Natural killer cell treated with Interleukin-12 subunit alpha and Interleukin-12 subunit beta and Interleukin-15 and Interleukin-18, amount 100 ng/mL, for 72 hours (primary cell): ENCODE measurements around the gene CD200R1. TPM values are rescaled to one million over a fixed set of nuclear protein-coding genes. Genes with fewer than 3 reads are reported as not detected.
"Not testable (repeated sequence)": the region's sequence is repeated elsewhere in the genome, so short reads cannot be mapped to it uniquely, and the experiment has no call there.

ENCODE experiments used
- ATAC-seq, 2 donors: fragments of 150-1000 bp; cut with Tn5 transposase in 1 of 2; sonication (Bioruptor Pico), chemical (Tn5 transposase) in 1 of 2; 2 replicates each; pipeline ENCODE4 v1.10.0; 2021
- DNase-seq: peaks from one replicate; pipeline ENCODE4 v3.0.0; 2022; ENCODE audit warnings: low spot score
- H3K27ac Mint-ChIP-seq, 2 donors: 1 replicate in 1 of 2; 2 replicates in 1 of 2; pipeline ENCODE4 v1.8.0; 2022; ENCODE audit warnings: mixed read lengths in 2 of 2, mild to moderate bottlenecking in 1 of 2, moderate library complexity in 1 of 2
- H3K27me3 Mint-ChIP-seq, 2 donors: 1 replicate in 1 of 2; 2 replicates in 1 of 2; pipeline ENCODE4 v1.8.0; 2022; ENCODE audit warnings: mixed read lengths in 2 of 2
- H3K36me3 Mint-ChIP-seq: one replicate; pipeline ENCODE4 v1.8.0; 2022; ENCODE audit warnings: mixed read lengths
- H3K4me1 Mint-ChIP-seq, 2 donors: 1 replicate in 1 of 2; 2 replicates in 1 of 2; pipeline ENCODE4 v1.8.0; 2022; ENCODE audit warnings: low read depth in 2 of 2, mixed read lengths in 2 of 2, mild to moderate bottlenecking in 1 of 2
- H3K4me3 Mint-ChIP-seq: one replicate; pipeline ENCODE4 v1.8.0; 2022; ENCODE audit warnings: mixed read lengths
- H3K9me3 Mint-ChIP-seq: 2 replicates; pipeline ENCODE4 v1.8.0; 2022; ENCODE audit warnings: mixed read lengths
- total RNA-seq, 2 donors: library from RNA; stranded (reverse); gene quantifications; one replicate each; pipeline ENCODE4 v1.2.3, GENCODE V29; 2022

CD200R1 gene
- total RNA-seq, 2 donors from 2014 or later, result 3.7 to 8.3 TPM

DNA sequence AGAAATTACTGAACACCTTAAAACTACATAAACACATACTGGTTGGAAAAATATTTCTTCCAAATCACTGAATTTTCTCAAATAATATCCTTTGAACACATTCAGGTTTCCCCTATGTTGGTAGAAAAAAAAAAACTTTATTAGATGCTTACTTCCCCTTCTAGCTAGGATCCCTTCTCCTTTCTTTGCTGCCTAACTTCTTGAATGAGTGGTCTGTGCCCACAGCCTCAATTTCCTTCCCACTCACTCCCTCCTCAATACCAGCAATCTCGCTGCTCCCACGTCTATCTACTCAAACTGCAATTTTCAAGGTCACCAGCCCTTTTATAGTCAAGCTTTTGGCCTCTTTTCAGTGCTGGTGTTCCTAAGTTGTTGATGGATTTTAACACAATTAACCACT is 8.3 kb downstream of the CD200R1 start:
- ATAC-seq, result no peak
- Mint-ChIP-seq H3K4me1 (peaks cover 14 to 23% of the 10 kb centered on the region in 2 donors), H3K27me3 (peaks cover 5 to 17% of the 10 kb centered on the region in 2 donors), H3K9me3 (peaks cover 11% of the 10 kb centered on the region), H3K36me3 (peaks cover 29% of the 10 kb centered on the region), H3K27ac (peak overlapping the region; percentile 89), H3K4me3 (peak overlapping the region; percentile 75)
- no peak for DNase-seq

DNA sequence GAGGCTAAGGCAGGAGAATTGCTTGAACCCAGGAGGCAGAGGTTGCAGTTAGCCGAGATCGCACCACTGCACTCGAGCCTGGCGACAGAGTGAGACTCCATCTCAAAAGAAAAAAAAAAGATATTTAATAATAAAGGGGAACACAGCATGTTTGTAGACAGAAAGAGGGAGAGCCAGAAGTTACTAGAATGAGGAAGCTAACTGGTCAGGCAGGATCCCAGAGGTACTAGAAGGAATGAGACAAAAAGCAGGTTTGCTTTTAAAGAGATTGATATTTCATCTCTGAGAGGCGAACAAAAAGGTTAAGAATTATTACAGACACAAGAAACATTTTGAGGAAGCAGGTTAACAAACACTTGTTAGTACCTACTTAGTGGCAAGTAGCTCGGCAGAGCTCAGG is 9.2 kb downstream of the CD200R1 start:
- Mint-ChIP-seq H3K4me1 (peaks cover 14 to 21% of the 10 kb centered on the region in 2 donors), H3K27ac (peak overlapping the region in 1 of 2 donors; percentile 51), H3K27me3 (peaks cover 4 to 14% of the 10 kb centered on the region in 2 donors), H3K36me3 (peaks cover 29% of the 10 kb centered on the region), H3K4me3 (no peak overlapping the region), H3K9me3 (peaks cover 11% of the 10 kb centered on the region)
- DNase-seq, result no peak
- ATAC-seq, result no peak

DNA sequence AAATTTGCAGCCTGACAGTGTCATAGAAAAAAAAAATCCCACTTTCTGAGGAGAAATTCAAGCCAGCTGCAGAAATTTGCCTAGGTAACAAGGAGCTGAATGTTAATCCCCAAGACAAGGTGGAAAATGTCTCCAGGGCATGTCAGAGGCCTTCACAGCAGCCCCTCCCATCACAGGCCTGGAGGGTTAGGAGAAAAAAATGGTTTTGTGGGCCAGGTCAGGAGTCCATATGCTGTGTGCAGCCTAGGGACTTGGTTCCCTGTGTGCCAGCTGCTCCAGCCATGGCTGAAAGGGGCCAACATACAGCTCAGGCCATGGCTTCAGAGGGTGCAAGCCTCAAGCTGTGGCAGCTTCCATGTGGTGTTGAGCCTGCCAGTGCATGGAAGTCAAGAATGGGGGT is 11.2 kb downstream of the CD200R1 start:
- Mint-ChIP-seq H3K36me3 (peaks cover 29% of the 10 kb centered on the region), H3K27me3 (peaks cover 4 to 14% of the 10 kb centered on the region in 2 donors), H3K27ac (no peak overlapping the region), H3K9me3 (peaks cover 11% of the 10 kb centered on the region), H3K4me3 (no peak overlapping the region), H3K4me1 (peaks cover 14 to 28% of the 10 kb centered on the region in 2 donors)
- no peak for DNase-seq
- no peak for ATAC-seq

DNA sequence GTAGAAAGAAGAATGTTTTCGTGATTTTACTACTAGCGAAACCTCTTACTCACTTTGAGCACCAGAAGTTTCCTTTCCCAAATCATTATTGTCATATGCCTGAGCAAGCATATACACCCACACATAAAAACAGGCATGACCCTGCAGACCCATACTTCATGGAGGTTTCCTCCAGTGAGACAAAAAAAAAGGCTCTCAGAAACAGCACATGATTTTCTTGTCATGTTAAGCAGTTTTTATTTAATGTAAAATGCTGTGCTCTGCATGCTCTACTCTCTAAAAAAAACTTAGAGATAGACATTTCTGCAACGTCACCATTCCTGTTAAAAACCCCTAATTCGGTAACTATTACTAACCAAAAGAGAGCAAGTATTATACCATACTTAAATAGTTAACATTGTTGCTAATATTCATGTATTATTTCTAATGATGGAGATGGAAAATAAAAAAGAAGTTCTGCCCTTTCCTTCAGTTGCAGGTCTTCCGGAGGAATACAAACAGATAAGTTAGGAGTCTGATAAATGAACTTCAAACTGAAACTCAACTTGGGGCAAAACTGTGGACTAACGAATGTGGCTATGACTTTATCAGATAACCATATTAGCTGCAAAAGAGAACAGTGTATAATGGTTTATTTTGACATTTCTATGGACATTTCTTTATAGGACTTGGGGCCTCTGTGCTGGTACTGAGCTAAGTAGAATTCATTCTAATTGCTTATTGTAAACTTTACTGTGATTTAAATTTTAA is 15.9 kb downstream of the CD200R1 start:
- Mint-ChIP-seq H3K36me3 (peaks cover 19% of the 10 kb centered on the region), H3K27ac (no peak overlapping the region), H3K9me3 (peaks cover 12% of the 10 kb centered on the region), H3K4me1 (peaks cover 0 to 7% of the 10 kb centered on the region in 2 donors), H3K4me3 (peak overlapping the region; percentile 67), H3K27me3 (peaks cover 0 to 3% of the 10 kb centered on the region in 2 donors)
- ATAC-seq, result no peak
- no peak for DNase-seq

DNA sequence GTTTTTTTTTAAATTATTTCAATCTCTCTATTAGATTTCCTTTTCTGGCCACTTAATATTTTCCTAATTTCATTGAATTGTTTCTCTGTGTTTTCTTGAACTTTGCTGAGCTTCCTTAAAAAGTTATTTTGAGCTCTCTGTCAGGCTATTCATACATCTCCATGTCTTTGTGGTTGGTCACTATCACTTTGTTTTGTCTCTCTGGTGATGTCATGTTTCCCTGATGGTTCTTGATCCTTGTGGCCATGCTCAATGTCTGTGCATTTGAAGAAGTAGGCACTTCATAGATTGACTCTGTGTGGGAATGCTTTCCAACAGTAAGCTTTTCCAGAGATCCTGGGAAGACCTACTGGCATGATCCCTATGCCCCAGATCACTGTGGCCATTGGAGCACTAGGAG is 18.6 kb downstream of the CD200R1 start:
- DNase-seq (no peak), ATAC-seq (no peak)
- H3K4me3 Mint-ChIP-seq, result no peak overlapping the region
- no peak overlapping the region for H3K27ac Mint-ChIP-seq
- peaks cover 0 to 7% of the 10 kb centered on the region in 2 donors for H3K4me1 Mint-ChIP-seq
- peaks cover 8% of the 10 kb centered on the region for H3K9me3 Mint-ChIP-seq
- H3K36me3 Mint-ChIP-seq, result peaks cover 10% of the 10 kb centered on the region
- peaks cover 0 to 5% of the 10 kb centered on the region in 2 donors for H3K27me3 Mint-ChIP-seq

DNA sequence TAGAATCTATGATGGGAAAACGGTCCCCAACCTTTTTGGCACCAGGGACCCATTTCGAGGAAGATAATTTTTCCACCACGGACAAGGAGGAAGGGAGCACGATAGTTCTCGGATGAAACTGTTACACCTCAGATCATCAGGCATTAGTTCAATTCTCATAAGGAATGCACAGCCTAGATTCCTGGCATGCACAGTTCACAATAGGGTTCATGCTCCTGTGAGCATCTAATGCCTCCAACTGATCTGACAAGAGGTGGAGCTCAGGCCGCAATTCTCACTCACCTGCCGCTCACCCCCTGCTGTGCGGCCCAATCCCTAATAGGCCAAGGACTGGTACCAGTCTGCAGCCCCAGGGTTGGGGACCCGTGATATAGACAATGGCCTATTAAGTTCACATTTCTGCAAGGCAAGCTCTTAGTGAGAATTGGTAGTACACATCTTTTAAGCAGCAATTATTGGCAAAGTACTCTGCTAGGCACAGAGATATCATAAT is 26.5 kb downstream of the CD200R1 start:
- no peak for ATAC-seq
- peaks cover 3 to 8% of the 10 kb centered on the region in 2 donors for H3K27me3 Mint-ChIP-seq
- peaks cover 6% of the 10 kb centered on the region for H3K36me3 Mint-ChIP-seq
- no peaks in the 10 kb centered on the region for H3K9me3 Mint-ChIP-seq
- peaks cover 0 to 7% of the 10 kb centered on the region in 2 donors for H3K4me1 Mint-ChIP-seq
- no peak overlapping the region for H3K27ac Mint-ChIP-seq
- DNase-seq, result no peak
- no peak overlapping the region for H3K4me3 Mint-ChIP-seq

DNA sequence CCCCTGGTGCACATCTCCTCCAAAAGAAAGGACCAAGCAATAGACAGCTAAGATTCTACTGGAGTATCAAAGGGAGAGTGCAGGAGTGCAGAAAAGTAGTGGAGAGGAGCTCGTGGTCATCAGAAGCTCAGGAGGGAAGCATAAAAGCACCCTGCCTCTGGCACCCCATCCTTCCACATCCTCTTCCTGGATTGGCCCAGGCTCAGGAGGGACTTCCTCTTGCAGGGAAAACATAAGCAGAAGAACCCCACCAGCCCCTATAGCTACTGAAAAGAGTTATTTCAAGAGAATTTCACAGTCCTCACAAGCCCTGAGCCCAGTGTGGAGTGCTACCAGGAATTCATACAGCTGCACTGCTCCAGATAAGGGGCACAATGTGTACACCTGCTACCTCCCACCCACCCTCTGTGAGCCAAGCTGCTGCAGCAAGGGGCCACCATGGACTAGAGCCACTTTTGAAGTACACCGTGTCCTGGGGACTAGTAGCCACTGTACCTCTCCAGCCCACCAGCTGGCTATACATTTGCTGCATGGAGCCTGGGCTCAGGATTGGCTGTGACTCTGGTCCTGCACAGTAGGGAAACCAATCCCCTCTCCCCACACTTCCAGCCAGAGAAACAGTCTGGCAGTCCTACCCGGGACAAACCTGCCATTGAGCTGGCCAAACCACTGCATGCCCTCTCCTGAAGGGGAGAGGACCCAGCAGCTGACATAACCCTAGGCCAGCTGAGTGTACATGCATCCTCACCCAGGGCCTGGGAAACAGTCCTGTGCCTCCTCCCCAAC is 43.0 kb downstream of the CD200R1 start:
- ATAC-seq (peak in 1 of 2 donors; percentile 31), DNase-seq (no peak)
- H3K27me3 Mint-ChIP-seq, result no peaks in the 10 kb centered on the region
- H3K27ac Mint-ChIP-seq, result no peak overlapping the region
- H3K36me3 Mint-ChIP-seq, result no peaks in the 10 kb centered on the region
- H3K4me1 Mint-ChIP-seq, result peaks cover 0 to 2% of the 10 kb centered on the region in 2 donors
- no peaks in the 10 kb centered on the region for H3K9me3 Mint-ChIP-seq
- H3K4me3 Mint-ChIP-seq, result no peak overlapping the region

DNA sequence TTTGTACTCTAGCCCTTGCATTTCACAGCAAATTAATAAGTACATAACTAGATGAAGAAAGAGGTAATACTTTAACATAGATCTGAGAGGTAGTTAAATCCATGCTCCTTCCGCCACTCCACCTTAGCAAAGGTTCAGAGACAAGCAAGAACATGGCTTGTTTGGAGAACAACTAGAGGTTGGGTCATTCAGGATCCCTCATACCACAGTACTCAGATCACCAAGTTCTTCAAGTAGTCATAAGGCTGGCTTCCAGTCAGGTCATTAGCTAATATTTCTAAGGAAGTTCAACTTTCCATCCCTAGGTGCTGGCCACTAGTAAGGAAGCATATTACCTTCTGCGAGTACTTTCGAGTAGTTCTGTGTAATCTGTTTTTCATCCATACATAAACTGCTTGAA is 44.1 kb downstream of the CD200R1 start:
- Mint-ChIP-seq H3K27ac (no peak overlapping the region), H3K4me3 (no peak overlapping the region), H3K9me3 (no peaks in the 10 kb centered on the region), H3K36me3 (no peaks in the 10 kb centered on the region), H3K4me1 (peaks cover 0 to 2% of the 10 kb centered on the region in 2 donors), H3K27me3 (no peaks in the 10 kb centered on the region)
- DNase-seq, result no peak
- no peak for ATAC-seq

DNA sequence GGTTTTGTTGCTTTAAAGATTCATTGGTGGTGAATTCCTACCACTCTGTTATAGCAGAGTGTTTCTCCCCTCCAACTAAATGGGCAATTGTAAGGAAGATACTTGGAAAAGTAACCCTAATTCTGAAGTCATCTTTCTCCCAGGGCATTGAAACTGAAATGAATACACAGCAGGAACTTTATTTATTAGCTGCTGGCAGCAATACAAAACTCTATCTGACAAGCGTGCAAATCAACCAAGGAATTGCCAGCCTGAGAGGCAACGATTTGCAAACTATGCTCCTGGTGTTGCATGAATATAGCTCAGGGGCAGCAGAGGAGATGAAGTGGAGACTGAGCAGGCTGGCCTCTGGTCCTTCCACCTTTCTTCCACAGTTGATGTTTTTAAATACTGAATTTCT is 48.9 kb downstream of the CD200R1 start:
- Mint-ChIP-seq H3K4me3 (no peak overlapping the region), H3K9me3 (no peaks in the 10 kb centered on the region), H3K27me3 (no peaks in the 10 kb centered on the region), H3K27ac (no peak overlapping the region), H3K36me3 (no peaks in the 10 kb centered on the region), H3K4me1 (peaks cover 0 to 3% of the 10 kb centered on the region in 2 donors)
- ATAC-seq, result no peak
- no peak for DNase-seq

DNA sequence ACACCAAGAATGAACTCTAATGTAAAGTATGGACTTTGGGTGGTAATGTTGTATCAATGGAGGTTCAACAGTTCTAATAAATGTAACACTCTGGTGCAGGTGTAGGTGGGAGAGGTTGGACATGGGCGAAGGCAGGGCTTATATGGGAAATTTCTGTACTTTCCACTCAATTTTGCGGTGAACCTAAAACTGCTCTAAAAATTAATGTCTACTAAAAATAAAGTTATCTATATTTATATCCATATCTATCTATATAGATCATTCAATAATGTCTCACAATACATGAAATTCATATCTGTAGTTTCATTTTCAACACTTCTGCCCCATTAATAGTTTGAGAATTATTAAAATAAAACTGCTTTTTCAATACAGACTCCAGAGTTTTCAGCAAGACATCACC is 49.3 kb downstream of the CD200R1 start:
- Mint-ChIP-seq H3K36me3 (no peaks in the 10 kb centered on the region), H3K4me3 (no peak overlapping the region), H3K9me3 (no peaks in the 10 kb centered on the region), H3K4me1 (peaks cover 0 to 3% of the 10 kb centered on the region in 2 donors), H3K27ac (no peak overlapping the region), H3K27me3 (no peaks in the 10 kb centered on the region)
- no peak for DNase-seq
- ATAC-seq, result no peak

DNA sequence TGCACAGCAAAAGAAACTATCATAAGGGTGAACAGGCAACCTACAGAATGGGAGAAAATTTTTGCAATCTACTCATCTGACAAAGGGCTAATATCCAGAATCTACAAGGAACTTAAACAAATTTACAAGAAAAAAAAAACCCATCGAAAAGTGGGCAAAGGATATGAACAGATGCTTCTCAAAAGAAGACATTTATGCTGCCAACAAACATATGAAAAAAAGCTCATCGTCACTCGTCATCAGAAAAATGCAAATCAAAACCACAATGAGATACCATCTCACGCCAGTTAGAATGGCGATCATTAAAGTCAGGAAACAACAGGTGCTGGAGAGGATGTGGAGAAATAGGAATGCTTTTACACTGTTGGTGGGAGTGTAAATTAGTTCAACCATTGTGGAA is 55.4 kb downstream of the CD200R1 start:
- peaks cover 12% of the 10 kb centered on the region for H3K9me3 Mint-ChIP-seq

DNA sequence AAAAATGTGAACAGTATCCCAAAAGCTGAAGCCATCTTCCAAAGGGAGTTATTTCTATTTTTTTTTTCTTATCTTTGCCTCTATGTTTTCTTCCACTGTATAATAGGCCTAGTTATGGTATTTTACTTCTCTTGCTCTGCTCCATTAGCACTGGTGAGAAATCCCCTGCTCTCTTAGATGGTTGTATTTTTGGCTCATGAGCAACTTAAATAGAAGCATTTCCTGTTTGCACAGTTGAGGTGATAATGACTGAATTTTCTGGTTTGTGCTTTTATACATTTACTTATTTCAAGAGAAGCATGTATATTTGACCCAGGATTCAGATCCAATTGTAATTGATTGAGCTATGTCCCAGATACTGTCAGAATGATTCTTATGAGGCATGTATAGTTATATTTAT is 66.7 kb downstream of the CD200R1 start:
- H3K27ac Mint-ChIP-seq, result no peak overlapping the region
- H3K4me1 Mint-ChIP-seq, result peaks cover 5 to 8% of the 10 kb centered on the region in 2 donors
- DNase-seq (no peak), ATAC-seq (no peak)
- H3K27me3 Mint-ChIP-seq, result no peaks in the 10 kb centered on the region
- peaks cover 28% of the 10 kb centered on the region for H3K36me3 Mint-ChIP-seq
- H3K9me3 Mint-ChIP-seq, result peaks cover 8% of the 10 kb centered on the region
- H3K4me3 Mint-ChIP-seq, result no peak overlapping the region

More for the DNA sequence above, 55.4 kb downstream of the CD200R1 start:
- not testable (repeated sequence) for H3K27me3 Mint-ChIP-seq, ATAC-seq, DNase-seq, H3K4me3 Mint-ChIP-seq, H3K27ac Mint-ChIP-seq, H3K4me1 Mint-ChIP-seq
- peaks cover 36% of the 10 kb centered on the region for H3K36me3 Mint-ChIP-seq

DNA sequence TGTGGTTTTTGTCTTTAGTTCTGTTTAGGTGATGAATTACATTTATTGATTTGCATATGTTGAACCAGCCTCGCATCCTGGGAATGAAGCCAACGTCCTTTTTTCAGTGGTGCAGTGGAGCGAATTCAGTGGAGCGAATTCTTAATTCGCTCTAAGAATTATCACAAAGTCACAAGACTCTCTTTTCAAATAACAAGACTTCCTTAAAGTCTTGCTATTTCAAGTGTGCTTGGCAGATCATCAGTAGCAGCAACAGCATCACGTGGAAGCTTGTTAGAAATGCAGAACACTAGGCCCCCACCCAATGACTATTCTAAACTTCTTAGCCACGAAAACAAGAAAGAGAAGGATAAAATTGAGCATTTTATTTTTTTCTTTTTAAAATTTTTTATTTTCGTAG is 70.1 kb downstream of the CD200R1 start:
- no peak overlapping the region for H3K27ac Mint-ChIP-seq
- ATAC-seq (no peak), DNase-seq (no peak)

DNA sequence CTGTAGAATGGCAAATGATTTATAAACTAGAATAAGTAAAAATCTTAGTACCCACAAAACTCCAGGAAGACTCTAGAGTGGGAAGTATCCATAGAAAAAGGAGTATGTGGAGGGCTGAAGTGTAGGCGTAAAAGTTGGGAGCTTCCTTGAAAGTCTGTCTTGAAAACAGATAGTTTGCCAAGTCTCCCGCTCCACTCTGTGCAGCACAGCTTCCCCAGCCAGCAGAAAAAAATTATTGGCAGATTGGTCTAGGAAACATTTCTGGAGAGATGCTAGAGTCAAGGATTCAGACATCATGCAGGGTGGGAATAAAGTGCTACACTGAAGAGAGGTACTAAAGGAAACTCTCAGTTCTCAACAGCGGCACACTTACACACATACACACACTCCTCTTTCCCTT is 74.8 kb downstream of the CD200R1 start:
- no peak for ATAC-seq
- no peak for DNase-seq
- no peaks in the 10 kb centered on the region for H3K27me3 Mint-ChIP-seq
- H3K27ac Mint-ChIP-seq, result no peak overlapping the region
- H3K36me3 Mint-ChIP-seq, result peaks cover 8% of the 10 kb centered on the region
- peaks cover 5% of the 10 kb centered on the region for H3K9me3 Mint-ChIP-seq
- H3K4me3 Mint-ChIP-seq, result no peak overlapping the region
- H3K4me1 Mint-ChIP-seq, result no peaks in the 10 kb centered on the region

More for the DNA sequence above, 70.1 kb downstream of the CD200R1 start:
- Mint-ChIP-seq H3K9me3 (peaks cover 5% of the 10 kb centered on the region), H3K36me3 (peaks cover 8% of the 10 kb centered on the region), H3K4me1 (peaks cover 5 to 8% of the 10 kb centered on the region in 2 donors), H3K27me3 (no peaks in the 10 kb centered on the region), H3K4me3 (no peak overlapping the region)
